HFF-Myc (cell line): ENCODE measurements around the gene CCSER1.
A peak's percentile ranks its signal among the peaks of the same experiment; 100 is the strongest.
"Not testable (repeated sequence)": the region's sequence is repeated elsewhere in the genome, so short reads cannot be mapped to it uniquely, and the experiment has no call there.

ENCODE experiments used
- DNase-seq: peaks from one replicate; pipeline ENCODE4 v3.0.0-alpha.2; 2011; ENCODE audit warnings: low read depth; ENCODE audit errors: extremely low read depth
- H3K4me3 ChIP-seq: replicated peaks from 2 replicates; pipeline ENCODE4 v1.5.1; 2011; ENCODE audit warnings: low read depth, mild to moderate bottlenecking, control low read depth, low read length
- CTCF ChIP-seq: IDR thresholded peaks from 2 replicates; pipeline ENCODE4 v1.5.1; 2012; ENCODE audit warnings: mild to moderate bottlenecking, low read depth, low read length, control low read depth; ENCODE audit errors: missing control alignments

Gene CCSER1

GRCh38 chr4:90393215-90393614 is 266.0 kb downstream of the CCSER1 start:
- no peak for TF ChIP-seq CTCF
- no peak for DNase-seq
- H3K4me3 ChIP-seq: no peak overlapping the region

GRCh38 chr4:90403781-90404180 is 276.6 kb downstream of the CCSER1 start:
- TF ChIP-seq CTCF: no peak
- DNase-seq: no peak
- no peak overlapping the region for H3K4me3 ChIP-seq

- not testable (repeated sequence) for H3K4me3 ChIP-seq, DNase-seq
These were observed 280.7 kb downstream of the CCSER1 start for GRCh38 chr4:90407897-90408296.

GRCh38 chr4:90412786-90413185 is 285.6 kb downstream of the CCSER1 start:
- not testable (repeated sequence) for DNase-seq, H3K4me3 ChIP-seq

- no peak for TF ChIP-seq CTCF
- no peak overlapping the region for H3K4me3 ChIP-seq
- no peak for DNase-seq
These were observed 287.9 kb downstream of the CCSER1 start for GRCh38 chr4:90415116-90415515.

- H3K4me3 ChIP-seq: no peak overlapping the region
- TF ChIP-seq CTCF: peak; percentile 20
- peak; percentile 0 for DNase-seq
These were observed 292.0 kb downstream of the CCSER1 start for GRCh38 chr4:90419124-90419711.

GRCh38 chr4:90421161-90421560 is 294.0 kb downstream of the CCSER1 start:
- DNase-seq: no peak
- no peak for TF ChIP-seq CTCF
- H3K4me3 ChIP-seq: no peak overlapping the region

GRCh38 chr4:90425893-90426292 is 298.7 kb downstream of the CCSER1 start:
- H3K4me3 ChIP-seq: no peak overlapping the region
- TF ChIP-seq CTCF: no peak
- DNase-seq: no peak
